HG03159 (cell line): ENCODE measurements around the gene SLC35A3.
"Not testable (repeated sequence)": the region's sequence is repeated elsewhere in the genome, so short reads cannot be mapped to it uniquely, and the experiment has no call there.

Experiments used
- ATAC-seq: cut with Tn5 transposase; IDR thresholded peaks from one replicate; pipeline ENCODE4 v1.9.1; 2021; ENCODE audit warnings: mild to moderate bottlenecking, moderate library complexity; ENCODE audit not compliant: unreplicated experiment

The SLC35A3 gene

GRCh38 chr1:99970713-99971255 lies 988 bp downstream of the SLC35A3 start:
- no peak for ATAC-seq

DNA sequence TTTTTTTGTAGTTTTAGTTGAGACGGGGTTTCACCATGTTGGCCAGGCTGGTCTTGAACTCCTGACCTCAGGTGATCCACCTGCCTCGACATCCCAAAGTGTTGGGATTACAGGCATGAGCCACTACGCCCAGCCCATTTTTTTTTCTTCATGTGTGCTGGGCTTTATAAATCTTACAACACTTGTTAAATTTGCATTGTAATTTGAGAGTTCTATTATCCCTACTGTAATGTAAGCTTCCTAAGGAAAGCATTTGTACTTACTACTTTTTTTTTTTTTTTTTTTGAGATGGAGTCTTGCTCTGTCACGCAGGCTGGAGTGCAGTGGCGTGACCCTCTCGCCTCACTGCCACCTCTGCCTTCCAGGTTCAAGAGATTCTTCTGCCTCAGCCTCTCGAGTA lies 2.3 kb downstream of the SLC35A3 start:
- ATAC-seq, result not testable (repeated sequence)

DNA sequence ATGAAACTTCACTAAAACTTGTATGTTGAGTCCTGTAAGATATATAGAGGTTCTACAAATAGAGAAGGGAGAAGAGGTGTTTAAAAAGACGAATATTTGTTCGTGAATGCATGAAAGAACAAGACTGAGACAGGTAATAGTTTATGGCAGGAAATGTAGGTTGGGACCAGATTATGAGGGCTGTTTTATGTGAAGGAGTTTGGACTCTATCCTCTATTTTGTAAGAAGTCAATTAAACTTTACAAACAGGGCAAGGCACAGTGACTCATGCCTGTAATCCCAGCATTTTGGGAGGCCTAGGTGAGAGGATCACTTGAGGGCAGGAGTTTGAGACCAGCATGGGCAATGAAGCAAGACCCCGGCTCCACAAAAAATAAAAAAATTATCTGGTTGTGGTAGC lies 5.7 kb downstream of the SLC35A3 start:
- ATAC-seq, result no peak

- ATAC-seq, result not testable (repeated sequence)
Measured at GRCh38 chr1:99977326-99977725, 7.5 kb downstream of the SLC35A3 start.

GRCh38 chr1:99978218-99978617 lies 8.4 kb downstream of the SLC35A3 start:
- ATAC-seq, result no peak

DNA sequence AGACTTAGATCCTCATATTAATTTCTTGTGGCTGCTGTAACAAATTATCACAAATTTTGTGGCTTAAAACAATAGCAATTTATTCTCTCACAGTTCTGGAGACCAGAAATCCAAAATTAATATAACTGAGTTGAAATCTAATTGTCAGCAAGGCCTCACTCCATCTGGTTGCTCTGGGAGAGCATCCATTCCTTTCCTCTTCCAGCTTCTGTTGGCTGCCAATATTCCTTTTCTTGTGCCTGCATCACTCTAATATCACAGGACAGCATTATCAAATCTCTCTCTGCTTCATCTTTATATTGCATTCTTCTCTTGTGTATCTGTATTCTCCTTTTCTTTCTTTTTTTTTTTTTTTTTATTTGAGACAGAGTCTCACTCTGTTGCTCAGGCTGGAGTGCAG lies 9.3 kb downstream of the SLC35A3 start:
- ATAC-seq, result no peak

GRCh38 chr1:99980928-99981327 lies 11.1 kb downstream of the SLC35A3 start:
- ATAC-seq, result no peak

DNA sequence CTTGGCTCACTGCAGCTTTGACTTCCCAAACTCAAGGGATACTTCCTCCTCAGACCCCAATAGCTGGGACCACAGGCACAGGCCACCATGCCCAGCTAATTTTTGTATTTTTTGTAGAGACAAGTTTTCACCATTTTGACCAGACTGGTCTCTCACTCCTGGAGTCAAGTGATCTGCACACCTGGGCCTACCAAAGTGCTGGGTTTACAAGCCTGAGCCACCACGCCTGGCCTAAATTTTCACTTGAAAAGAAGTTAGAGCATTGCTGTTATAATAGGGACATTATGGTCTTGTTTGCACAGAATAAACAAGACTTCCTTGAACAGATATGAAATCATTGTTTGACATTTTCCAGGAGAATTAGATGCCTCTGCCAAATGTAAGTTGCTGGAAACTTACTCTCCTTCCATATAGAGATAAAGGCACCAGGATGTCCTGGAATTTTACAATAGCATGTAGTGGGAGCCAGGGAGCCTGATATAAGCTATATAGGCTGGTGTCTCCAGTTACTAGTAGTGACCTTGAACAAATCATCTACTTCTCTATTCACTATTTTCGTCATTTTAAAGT lies 16.9 kb downstream of the SLC35A3 start:
- ATAC-seq, result no peak

DNA sequence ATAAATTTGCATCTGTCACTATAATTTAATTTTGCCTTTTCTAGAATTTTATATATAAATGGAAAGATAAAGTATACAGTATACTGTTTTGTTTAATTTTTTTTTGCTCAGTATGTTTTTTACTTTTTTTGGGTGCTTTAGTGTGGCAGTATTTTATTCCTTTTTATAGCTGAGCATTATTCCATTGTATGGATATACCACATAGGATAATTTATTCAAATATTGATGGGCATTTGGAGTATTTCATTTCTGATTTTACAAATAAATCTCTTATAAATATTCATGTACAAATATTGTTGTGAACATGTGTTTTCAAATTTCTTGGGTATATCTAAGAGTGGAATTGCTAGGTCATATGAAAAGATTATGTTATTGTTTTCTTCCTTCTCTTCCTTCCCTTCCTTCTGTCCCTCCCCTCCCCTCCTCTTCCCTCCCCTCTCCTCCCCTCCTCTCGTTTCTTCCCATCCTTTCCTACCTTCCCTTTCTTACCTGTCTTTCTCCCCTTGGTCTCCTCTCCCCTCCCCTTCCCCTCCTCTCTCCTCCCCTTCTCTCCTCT lies 18.5 kb downstream of the SLC35A3 start:
- ATAC-seq, result no peak

DNA sequence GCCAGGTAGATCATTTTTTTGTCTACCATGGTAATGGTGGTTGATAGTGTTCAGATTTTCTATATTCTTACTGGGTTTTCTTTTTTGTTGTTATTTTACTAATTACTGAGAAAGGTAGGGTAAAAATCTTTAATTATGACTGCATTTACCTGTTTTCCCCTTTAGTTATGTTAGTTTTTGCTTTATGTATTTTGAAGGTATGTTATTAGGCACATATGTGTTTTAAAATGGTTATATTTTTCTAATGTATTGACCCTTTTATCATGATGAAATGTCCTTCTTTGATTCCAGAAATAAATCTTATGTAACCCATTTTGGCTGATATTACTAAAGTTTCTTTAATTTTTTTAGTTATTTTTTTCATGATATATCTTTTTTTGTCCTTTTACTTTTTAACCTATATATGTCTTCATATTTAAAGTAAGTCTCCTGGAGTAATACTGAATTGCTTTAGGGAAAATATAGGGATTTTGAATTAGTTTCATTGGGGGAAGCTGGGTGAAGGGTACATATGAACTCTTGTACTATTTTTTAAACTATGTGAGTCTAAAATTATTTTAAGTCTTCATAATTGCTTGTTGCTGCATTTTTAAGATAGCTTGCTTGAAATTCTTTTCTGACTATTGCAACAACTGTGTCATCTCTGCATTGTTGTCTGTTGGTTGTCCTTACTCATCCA lies 22.4 kb downstream of the SLC35A3 start:
- ATAC-seq, result no peak

- no peak for ATAC-seq
Measured at GRCh38 chr1:99992760-99993467, 23.1 kb downstream of the SLC35A3 start.

- no peak for ATAC-seq
Measured at GRCh38 chr1:99993468-99993845, 23.7 kb downstream of the SLC35A3 start.

DNA sequence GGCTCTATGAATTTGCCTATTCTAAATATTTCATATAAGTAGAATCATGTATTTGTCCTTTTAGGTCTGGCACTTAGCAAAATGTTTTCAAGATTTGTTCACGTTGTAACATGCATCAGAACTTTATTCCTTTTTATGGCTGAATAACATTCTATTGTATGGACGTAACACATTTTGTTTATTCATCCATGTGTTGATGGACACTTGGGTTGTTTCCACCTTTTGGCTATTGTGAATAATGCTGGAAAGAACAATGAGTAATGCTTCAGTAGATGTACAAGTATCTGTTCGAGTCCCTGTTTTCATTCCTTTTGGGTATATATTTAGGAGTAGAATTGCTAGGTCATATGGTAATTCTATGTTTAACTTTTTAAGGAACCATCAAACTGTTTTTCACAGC lies 24.7 kb downstream of the SLC35A3 start:
- ATAC-seq, result no peak

GRCh38 chr1:99996951-99997350 lies 27.2 kb downstream of the SLC35A3 start:
- no peak for ATAC-seq

- ATAC-seq, result no peak
Measured at GRCh38 chr1:100001462-100001861, 31.7 kb downstream of the SLC35A3 start.

- no peak for ATAC-seq
Measured at GRCh38 chr1:100005424-100005823, 35.6 kb downstream of the SLC35A3 start.

DNA sequence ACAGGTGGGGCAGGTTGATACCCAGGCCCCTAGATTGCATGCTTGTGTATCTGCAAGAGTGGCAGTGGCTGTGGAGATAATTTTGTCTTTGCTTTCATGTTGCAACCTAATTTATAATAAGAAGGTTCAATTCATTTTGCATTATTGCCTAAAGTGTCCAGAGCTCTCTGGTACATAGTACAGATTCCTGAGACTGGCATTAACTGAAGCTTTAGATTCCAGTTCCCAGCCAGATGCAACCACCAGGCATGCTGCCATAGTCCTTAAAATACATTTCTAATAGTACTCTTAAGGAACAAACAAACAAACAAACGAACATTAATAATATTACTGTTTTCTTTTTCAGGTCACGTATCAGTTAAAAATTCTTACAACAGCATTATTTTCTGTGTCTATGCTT lies 36.9 kb downstream of the SLC35A3 start:
- no peak for ATAC-seq

DNA sequence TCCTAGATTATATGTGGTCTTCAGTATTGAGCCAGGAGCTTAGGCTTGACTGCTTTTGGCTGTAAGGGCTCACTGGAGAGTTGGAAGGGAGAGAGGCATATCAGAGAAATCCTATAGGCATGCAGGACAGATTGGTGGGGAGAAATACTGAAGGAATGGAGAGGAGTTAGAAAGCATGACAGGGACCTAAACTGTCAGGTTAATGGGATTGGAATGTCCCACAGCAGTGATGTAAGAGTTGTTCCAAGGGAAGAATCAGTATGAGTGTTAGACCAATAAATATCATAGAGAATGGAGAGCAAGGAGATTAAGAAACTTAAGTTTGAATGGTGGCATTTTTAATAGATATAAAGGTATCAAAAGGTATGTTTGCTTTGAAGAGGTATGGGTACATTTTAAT lies 39.7 kb downstream of the SLC35A3 start:
- ATAC-seq, result no peak

DNA sequence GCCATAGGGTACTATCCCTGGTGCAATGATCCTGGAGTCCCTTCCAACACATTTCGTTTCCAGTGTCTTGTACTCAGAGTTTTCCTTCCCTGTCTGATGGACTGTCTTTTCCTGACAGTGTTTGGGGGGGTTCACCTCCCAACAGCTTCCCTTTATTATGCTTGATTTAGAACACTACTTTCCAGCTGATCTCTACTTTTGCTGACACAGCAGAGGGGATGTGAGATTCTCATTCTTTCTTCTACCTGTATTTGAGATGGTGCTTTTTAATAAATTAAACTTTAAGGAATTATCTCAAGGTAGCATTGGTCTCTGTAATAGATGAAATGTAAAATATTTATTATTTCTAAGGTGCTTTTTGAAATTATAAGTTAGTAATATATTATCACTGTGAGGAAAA lies 41.0 kb downstream of the SLC35A3 start:
- no peak for ATAC-seq

DNA sequence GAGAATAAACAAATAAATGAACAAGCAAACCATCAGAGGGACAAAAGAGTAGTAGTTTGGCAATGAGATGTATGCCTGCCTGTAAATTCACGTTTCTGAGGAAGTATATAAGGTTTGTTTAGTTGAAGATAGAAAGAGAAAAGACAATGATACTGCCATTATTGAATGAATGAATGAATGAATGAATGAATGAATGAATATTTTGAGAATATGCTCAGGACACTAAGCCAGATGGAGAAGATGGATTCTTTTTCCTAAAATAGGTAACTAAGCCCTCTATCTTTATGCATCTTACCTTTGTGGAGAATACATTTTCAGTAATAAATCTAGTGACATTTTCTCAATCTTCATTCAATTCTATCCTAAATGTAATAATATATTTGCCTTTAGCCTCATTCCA lies 49.4 kb downstream of the SLC35A3 start:
- no peak for ATAC-seq

GRCh38 chr1:100023482-100023881 lies 53.7 kb downstream of the SLC35A3 start:
- no peak for ATAC-seq

DNA sequence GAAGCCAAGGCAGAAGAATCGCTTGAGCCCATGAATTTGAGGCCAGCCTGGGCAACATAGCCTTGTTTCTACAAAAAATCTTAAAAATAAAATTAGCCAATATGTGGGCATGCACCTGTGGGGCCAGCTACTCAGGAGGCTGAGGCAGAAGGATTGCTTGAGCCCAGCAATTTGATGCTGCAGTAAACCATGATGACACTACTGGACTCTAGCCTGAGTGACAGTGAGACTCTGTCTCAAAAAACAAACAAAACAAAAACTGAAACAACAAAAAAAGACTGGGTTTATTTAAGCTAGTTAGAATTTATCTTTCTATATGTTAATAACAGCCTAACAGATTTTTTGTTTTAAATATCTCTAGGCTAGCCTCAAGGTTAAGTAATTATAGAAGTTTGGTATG lies 57.4 kb downstream of the SLC35A3 start:
- no peak for ATAC-seq
